KOPT-K1 (cell line): ENCODE results near the gene NFIB.

Experiments
- H3K27ac ChIP-seq: fragments of 200-600 bp; sonication (generic); 2 replicates; pipeline ENCODE4 v1.5.1; 2016; ENCODE audit warnings: antibody characterized with exemption, mild to moderate bottlenecking, low read depth, low read length; ENCODE audit not compliant: poor library complexity, severe bottlenecking
- H3K36me3 ChIP-seq: fragments of 200-600 bp; sonication (generic); 2 replicates; pipeline ENCODE4 v1.5.1; 2017; ENCODE audit warnings: antibody characterized with exemption, mild to moderate bottlenecking, low read length, moderate library complexity; ENCODE audit not compliant: insufficient read depth
- H3K9me3 ChIP-seq: fragments of 200-600 bp; sonication (generic); 2 replicates; pipeline ENCODE4 v1.5.1; 2017; ENCODE audit warnings: antibody characterized with exemption, low read length, mild to moderate bottlenecking; ENCODE audit not compliant: insufficient read depth, poor library complexity, severe bottlenecking

NFIB gene

GRCh38 chr9:14043483-14043882 is 270.5 kb downstream of the NFIB start:
- Histone ChIP-seq H3K36me3 (no peaks in the 10 kb centered on the region), H3K27ac (no peak overlapping the region), H3K9me3 (no peaks in the 10 kb centered on the region)

GRCh38 chr9:14037331-14037730 is 276.6 kb downstream of the NFIB start:
- H3K9me3 ChIP-seq, result no peaks in the 10 kb centered on the region
- H3K27ac ChIP-seq, result no peak overlapping the region
- H3K36me3 ChIP-seq, result no peaks in the 10 kb centered on the region

DNA sequence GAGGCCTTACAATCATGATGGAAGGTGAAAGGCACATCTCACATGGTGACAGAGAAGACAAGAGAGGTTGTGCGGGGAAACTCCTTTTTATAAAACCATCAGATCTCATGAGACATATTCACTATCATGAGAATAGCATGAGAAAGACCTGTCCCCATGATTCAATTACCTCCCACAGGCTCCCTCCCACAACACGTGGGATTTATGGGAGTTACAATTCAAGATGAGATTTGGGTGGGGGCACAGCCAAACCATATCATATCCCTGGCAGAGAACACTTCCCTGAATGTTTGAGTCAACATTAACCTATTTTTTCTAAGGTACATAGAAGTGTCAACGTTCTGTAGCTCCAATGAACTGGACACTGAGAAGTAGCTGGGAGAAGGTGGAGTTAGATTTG is 280.9 kb downstream of the NFIB start:
- Histone ChIP-seq H3K27ac (no peak overlapping the region), H3K9me3 (no peaks in the 10 kb centered on the region), H3K36me3 (no peaks in the 10 kb centered on the region)
